ENCODE results near the gene EIF2S2.
"Not testable (repeated sequence)": the region's sequence is repeated elsewhere in the genome, so short reads cannot be mapped to it uniquely, and the experiment has no call there.

EIF2S2 gene, protein sequence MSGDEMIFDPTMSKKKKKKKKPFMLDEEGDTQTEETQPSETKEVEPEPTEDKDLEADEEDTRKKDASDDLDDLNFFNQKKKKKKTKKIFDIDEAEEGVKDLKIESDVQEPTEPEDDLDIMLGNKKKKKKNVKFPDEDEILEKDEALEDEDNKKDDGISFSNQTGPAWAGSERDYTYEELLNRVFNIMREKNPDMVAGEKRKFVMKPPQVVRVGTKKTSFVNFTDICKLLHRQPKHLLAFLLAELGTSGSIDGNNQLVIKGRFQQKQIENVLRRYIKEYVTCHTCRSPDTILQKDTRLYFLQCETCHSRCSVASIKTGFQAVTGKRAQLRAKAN

DNA sequence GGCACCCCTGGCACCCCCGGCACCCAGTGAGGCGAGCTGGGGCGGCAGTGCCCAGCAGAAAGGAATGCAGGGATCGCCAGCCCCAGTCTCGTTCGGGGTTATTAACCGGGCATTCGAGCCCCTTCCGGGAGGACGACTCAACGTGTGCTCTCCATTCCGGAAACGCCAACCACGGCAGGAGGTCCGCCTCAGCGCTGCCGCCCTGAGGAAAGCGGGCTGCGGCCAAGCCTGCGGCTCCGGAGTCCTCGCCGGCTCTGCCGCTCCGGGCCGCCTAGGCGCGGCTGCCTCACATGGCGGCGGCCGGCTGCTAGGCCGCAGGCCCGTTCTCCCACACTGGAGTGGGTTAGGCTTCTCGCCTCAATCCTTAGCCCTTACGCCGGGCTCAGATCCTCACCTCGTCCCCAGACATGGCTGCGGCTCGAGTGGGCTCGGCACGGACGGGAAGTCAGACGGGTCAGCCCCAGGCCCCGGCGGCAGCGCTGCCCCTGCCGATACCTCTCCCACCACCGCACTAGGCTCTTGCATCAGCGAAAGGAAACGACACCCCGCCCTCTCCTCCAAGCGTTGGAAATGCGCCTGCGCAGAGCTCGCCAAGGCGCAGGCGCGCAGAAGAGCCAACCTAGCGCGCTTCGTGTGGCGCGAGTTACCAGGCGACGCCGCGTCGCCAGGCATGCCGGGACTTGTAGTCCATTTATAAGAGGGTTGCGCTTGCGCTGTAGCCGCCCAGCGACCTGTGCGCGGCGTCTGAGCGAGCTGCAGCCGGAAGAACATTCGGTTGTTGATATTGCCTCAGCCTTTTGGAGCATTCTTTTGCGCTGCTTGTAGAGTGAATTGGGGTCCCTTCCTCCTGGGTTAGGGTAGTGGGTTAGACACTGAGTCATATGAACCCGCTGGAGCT is at the start of gene EIF2S2:
Gene EIF2S2, minus strand, starts transcription at position 542 of the 898 bp plus-strand sequence. Its CDS starts 133 bp downstream, at position 409.
- Histone ChIP-seq H3K27me3 (ENCODE audit: insufficient read depth, low read depth, severe bottlenecking) (no peaks in the 10 kb centered on the region), H3K9me3 (ENCODE audit: severe bottlenecking) (no peaks in the 10 kb centered on the region), H3K36me3 (peaks cover 37% of the 10 kb centered on the region), H3K4me3 (ENCODE audit: low read depth, low read length) (peak within 1 kb of the TSS; percentile 87), H3K27ac (peak within 1 kb of the TSS; percentile 99)
- DNase-seq = peak; percentile 97
- TF ChIP-seq, protein P1, sequence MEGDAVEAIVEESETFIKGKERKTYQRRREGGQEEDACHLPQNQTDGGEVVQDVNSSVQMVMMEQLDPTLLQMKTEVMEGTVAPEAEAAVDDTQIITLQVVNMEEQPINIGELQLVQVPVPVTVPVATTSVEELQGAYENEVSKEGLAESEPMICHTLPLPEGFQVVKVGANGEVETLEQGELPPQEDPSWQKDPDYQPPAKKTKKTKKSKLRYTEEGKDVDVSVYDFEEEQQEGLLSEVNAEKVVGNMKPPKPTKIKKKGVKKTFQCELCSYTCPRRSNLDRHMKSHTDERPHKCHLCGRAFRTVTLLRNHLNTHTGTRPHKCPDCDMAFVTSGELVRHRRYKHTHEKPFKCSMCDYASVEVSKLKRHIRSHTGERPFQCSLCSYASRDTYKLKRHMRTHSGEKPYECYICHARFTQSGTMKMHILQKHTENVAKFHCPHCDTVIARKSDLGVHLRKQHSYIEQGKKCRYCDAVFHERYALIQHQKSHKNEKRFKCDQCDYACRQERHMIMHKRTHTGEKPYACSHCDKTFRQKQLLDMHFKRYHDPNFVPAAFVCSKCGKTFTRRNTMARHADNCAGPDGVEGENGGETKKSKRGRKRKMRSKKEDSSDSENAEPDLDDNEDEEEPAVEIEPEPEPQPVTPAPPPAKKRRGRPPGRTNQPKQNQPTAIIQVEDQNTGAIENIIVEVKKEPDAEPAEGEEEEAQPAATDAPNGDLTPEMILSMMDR (IDR thresholded peaks at IDR 0.05; ENCODE audit: low read depth, low read length) = no peak

DNA sequence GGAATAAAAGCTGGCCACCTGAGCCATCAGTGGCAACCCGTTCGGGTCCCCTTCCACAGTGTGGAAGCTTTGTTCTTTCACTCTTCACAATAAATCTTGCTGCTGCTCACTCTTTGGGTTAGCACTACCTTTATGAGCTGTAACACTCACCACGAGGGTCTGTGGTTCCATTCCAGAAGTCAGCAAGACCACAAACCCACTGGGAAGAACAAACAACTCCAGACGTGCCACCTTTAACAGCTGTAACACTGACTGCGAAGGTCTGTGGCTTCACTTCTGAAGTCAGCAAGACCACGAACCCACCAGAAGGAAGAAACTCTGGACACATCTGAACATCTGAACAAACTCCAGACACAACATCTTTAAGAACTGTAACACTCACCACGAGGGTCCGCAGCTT is 45.7 kb upstream of the EIF2S2 start:
- H3K27me3 ChIP-seq (ENCODE audit: insufficient read depth, low read depth, severe bottlenecking); H3K36me3 ChIP-seq; H3K9me3 ChIP-seq (ENCODE audit: severe bottlenecking); H3K4me3 ChIP-seq (ENCODE audit: low read depth, low read length); H3K27ac ChIP-seq; DNase-seq: not testable (repeated sequence)

DNA sequence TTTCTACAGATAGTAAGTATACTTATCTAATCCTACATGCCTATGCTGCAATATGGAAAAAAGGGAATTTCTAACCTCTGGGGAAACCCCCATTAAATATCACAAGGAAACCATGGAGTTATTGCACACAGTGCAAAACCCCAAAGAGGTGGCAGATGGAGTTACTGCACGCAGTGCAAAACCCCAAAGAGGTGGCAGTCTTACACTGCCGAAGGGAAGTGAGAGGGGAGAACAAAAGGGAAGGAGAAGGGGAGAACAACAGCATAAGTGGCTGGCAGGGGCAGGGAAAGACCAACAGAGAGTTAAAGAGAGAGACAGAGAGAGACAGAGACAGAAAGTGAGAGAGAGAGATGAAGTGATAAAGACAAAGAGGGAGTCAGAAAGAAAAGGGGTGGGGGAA is 43.8 kb upstream of the EIF2S2 start:
- Histone ChIP-seq H3K27me3 (ENCODE audit: insufficient read depth, low read depth, severe bottlenecking) (no peaks in the 10 kb centered on the region), H3K9me3 (ENCODE audit: severe bottlenecking) (peaks cover 5% of the 10 kb centered on the region), H3K27ac (peak overlapping the region; percentile 42), H3K4me3 (ENCODE audit: low read depth, low read length) (no peak overlapping the region), H3K36me3 (no peaks in the 10 kb centered on the region)
- no peak for DNase-seq
- TF ChIP-seq, protein P1 (IDR thresholded peaks at IDR 0.05; ENCODE audit: low read depth, low read length) = no peak

DNA sequence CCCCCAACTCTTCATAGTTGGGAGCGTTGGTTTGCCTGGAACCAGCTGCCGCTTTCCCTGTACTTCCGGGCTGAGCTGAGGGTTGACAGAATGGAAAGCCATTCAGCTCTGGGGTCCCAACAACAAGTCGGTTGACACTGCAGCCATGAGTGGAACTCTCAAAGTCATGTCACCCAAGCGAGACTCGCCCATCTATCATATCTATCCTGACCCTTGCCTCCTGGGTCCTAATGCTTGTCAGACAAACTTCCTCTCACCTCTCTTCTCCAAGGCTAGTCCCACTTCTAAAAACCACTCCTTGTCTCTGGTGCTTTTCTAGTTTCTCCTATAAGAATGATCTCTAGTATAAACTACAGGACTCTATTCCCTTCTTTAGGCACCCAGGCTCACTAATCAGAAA is 41.1 kb upstream of the EIF2S2 start:
- H3K27me3 ChIP-seq (ENCODE audit: insufficient read depth, low read depth, severe bottlenecking); H3K36me3 ChIP-seq; DNase-seq; H3K9me3 ChIP-seq (ENCODE audit: severe bottlenecking); H3K4me3 ChIP-seq (ENCODE audit: low read depth, low read length); H3K27ac ChIP-seq: not testable (repeated sequence)

DNA sequence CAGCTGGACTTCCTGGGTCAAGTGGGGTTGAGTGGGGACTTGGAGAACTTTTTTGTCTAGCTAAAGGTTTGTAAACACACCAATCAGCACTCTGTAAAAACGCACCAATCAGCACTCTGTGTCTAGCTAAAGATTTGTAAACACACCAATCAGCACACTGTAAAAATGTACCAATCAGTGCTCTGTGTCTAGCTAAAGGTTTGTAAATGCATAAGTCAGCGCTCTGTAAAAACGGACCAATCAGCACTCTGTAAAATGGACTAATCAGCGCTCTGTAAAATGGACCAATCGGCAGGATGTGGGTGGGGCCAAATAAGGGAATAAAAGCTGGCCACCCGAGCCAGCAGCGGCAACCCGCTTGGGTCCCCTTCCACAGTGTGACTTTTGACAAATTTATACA is 40.0 kb upstream of the EIF2S2 start:
- not testable (repeated sequence) for H3K36me3 ChIP-seq; H3K9me3 ChIP-seq (ENCODE audit: severe bottlenecking); H3K27me3 ChIP-seq (ENCODE audit: insufficient read depth, low read depth, severe bottlenecking); DNase-seq; H3K27ac ChIP-seq; H3K4me3 ChIP-seq (ENCODE audit: low read depth, low read length)

DNA sequence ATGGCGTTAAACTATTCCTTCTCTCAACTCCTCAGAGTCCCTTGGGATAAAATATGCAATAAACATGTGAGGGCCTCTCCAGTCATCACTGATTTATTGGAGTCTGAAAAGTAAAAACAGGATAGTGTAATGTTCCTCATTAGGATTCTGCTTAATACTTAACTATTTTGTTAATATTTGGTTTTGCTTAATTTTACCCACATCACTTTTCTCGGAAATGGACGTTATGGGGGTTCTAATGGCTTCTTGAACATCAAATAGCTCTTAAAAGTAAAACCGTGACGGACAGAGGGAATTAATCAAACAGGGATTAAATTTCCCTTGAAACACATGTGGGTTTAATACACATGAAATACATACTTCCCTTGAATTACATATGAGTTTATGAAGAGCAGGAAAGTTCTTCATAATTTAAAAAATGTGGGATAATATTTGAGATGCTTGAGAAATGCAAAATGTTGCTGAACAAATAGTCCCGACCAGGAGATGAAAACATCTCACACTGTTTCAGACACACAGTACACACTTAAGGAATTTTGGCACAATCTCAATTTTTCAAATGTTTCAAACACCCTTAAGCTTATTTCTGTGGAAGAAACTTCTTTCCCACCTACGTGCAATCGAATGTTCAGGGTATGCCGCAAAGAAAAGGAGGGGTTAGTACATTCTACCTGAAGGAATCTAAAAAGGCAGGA is 38.4 kb upstream of the EIF2S2 start:
- DNase-seq = no peak
- H3K36me3 ChIP-seq = no peaks in the 10 kb centered on the region
- TF ChIP-seq, protein P1 (IDR thresholded peaks at IDR 0.05; ENCODE audit: low read depth, low read length) = no peak

DNA sequence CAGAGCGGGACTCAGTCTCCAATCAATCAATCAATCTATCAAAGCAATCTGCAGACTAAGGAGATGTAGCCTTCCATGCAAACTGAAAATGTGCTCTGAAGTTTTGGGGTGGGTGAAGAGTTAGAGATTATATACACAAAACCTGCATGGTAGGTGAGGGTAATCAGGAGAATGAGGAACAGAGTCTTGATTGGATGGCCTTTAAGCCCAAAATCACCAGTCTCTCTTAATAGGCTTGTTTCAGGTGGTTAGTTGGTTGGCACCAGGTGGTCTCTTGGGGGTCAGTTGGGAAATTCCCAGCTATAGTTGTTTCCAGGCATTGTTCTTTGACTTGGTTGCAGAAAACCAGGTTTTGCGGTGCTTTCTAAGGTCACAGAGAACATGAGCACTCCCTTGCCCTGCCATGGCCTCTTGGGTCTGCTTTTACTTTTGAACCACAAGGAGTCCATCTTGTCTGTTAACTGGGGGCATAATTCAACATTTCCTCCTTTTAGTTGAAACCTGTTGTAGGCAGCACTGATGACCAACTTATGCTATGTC is 33.3 kb upstream of the EIF2S2 start:
- H3K36me3 ChIP-seq = no peaks in the 10 kb centered on the region
- no peak overlapping the region for H3K27ac ChIP-seq
- no peaks in the 10 kb centered on the region for H3K9me3 ChIP-seq (ENCODE audit: severe bottlenecking)
- no peak for DNase-seq
- H3K4me3 ChIP-seq (ENCODE audit: low read depth, low read length) = no peak overlapping the region
- TF ChIP-seq, protein P1 (IDR thresholded peaks at IDR 0.05; ENCODE audit: low read depth, low read length) = no peak
- H3K27me3 ChIP-seq (ENCODE audit: insufficient read depth, low read depth, severe bottlenecking) = no peaks in the 10 kb centered on the region

More for the DNA sequence above, 38.4 kb upstream of the EIF2S2 start:
- no peak overlapping the region for H3K4me3 ChIP-seq (ENCODE audit: low read depth, low read length)
- H3K27ac ChIP-seq = no peak overlapping the region
- H3K9me3 ChIP-seq (ENCODE audit: severe bottlenecking) = no peaks in the 10 kb centered on the region
- no peaks in the 10 kb centered on the region for H3K27me3 ChIP-seq (ENCODE audit: insufficient read depth, low read depth, severe bottlenecking)
